Right cardiac atrium (tissue), 5 donors: ENCODE results near the gene COBL. TPM values are rescaled to one million over a fixed set of nuclear protein-coding genes. Genes with fewer than 3 reads are reported as not detected.

Experiments
- ATAC-seq, 2 donors: fragments of 200-7000 bp; cut with Tn5 transposase; one replicate each; pipeline versions ENCODE4 v1.8.0 to v1.9.1; 2020; ENCODE audit warnings: moderate library complexity in 2 of 2, mild to moderate bottlenecking in 1 of 2
- DNase-seq, 3 donors: peaks; one replicate each; pipeline ENCODE4 v3.0.0-alpha.2; 2020
- H3K27ac ChIP-seq: one replicate; pipeline ENCODE4 v1.5.1; 2013; ENCODE audit warnings: mild to moderate bottlenecking, low read length, control low read depth, moderate library complexity
- H3K27me3 ChIP-seq: one replicate; pipeline ENCODE4 v1.6.1; 2013; ENCODE audit not compliant: control insufficient read depth, insufficient read depth
- H3K4me1 ChIP-seq: one replicate; pipeline ENCODE4 v1.6.1; 2013; ENCODE audit warnings: low read length; ENCODE audit not compliant: control insufficient read depth, insufficient read depth
- H3K4me3 ChIP-seq: one replicate; pipeline ENCODE4 v1.5.1; 2013; ENCODE audit warnings: low read length, control low read depth
- H3K9me3 ChIP-seq: one replicate; pipeline ENCODE4 v1.6.1; 2013; ENCODE audit warnings: low read length; ENCODE audit not compliant: control insufficient read depth
- WGBS: extraction: QIAGEN DNeasy Blood & Tissue Kit; methylation state at CpG from one replicate; pipeline ENCODE4 v1.1.7; 2013; 5-methylcytosine and 5-hydroxymethylcytosine counted together
- intact Hi-C, 4 donors: fragments of 100-400 bp; cut with DNase I; formaldehyde crosslinking; loops; one replicate each; pipeline versions ENCODE4 v1.11.0 to v1.14.0; 2022 to 2023
- polyA plus RNA-seq: library from polyadenylated mRNA; stranded (reverse); fragments of 200-250 nt; gene quantifications from one replicate; pipeline ENCODE4 v1.2.3, GENCODE V29; 2013
- total RNA-seq, 4 donors: library from RNA; stranded (reverse); fragmentation: NEBNext Ultra II Directional; extraction: Animal tissue kit (Norgen Biotek cat#: 25700); gene quantifications; one replicate each; pipeline ENCODE4 v1.2.1, GENCODE V29; 2021
- donor health status: healthy with polysubstance abuse.
- donor health status: DM: no; HTN: yes; CAD: no.
- donor health status: DM: no; HTN: no; CAD: no.
- donor health status: DM: no; HTN: yes; CAD: no; lungs with severe emphysema.
- donor health status: DM: yes; HTN: yes; CAD: no.

Gene COBL
- total and polyA plus RNA-seq, 5 donors, result 27.0 to 56.5 (median 53.3) TPM

- Histone ChIP-seq H3K27me3 (no peaks in the 10 kb centered on the region), H3K27ac (no peak overlapping the region), H3K9me3 (no peaks in the 10 kb centered on the region), H3K4me3 (no peak overlapping the region), H3K4me1 (peaks cover 6% of the 10 kb centered on the region)
- WGBS, result 94% methylated on average over 2 of the region's 2 CpGs
- ATAC-seq, result no peak
- intact Hi-C loops, result no loop called here
- no peak for DNase-seq
Observed at GRCh38 chr7:51071427-51071826, 245.2 kb downstream of the COBL start.

- Histone ChIP-seq H3K4me3 (no peak overlapping the region), H3K4me1 (peaks cover 3% of the 10 kb centered on the region), H3K27me3 (no peaks in the 10 kb centered on the region), H3K27ac (no peak overlapping the region), H3K9me3 (no peaks in the 10 kb centered on the region)
- WGBS, result 27% methylated on average over 3 of the region's 3 CpGs
- ATAC-seq (peak; percentile 62 to 64), DNase-seq (no peak)
- intact Hi-C loops, result no loop called here
Observed at GRCh38 chr7:51070151-51070550, 246.5 kb downstream of the COBL start.

- intact Hi-C loops, result loop anchor here in 3 of 4 donors (10.0 kb wide), 4 partner anchors 275 to 605 kb away; partner anchors contain the start of gene GRB10 (in 1 of the 3)
- Histone ChIP-seq H3K9me3 (no peaks in the 10 kb centered on the region), H3K4me1 (peaks cover 3% of the 10 kb centered on the region), H3K27me3 (no peaks in the 10 kb centered on the region), H3K4me3 (no peak overlapping the region), H3K27ac (no peak overlapping the region)
- no peak for DNase-seq
- ATAC-seq, result peak; percentile 47 to 63
- WGBS, result 47% methylated on average over 5 of the region's 5 CpGs
Observed at GRCh38 chr7:51069411-51070083, 247.1 kb downstream of the COBL start.

- intact Hi-C loops, result loop anchor here in 3 of 4 donors (10.0 kb wide), 4 partner anchors 274 to 604 kb away; partner anchors contain the start of gene GRB10 (in 1 of the 3)
- peaks cover 3% of the 10 kb centered on the region for H3K4me1 ChIP-seq
- no peak for ATAC-seq
- 89% methylated on average over 4 of the region's 4 CpGs for WGBS
- no peak overlapping the region for H3K27ac ChIP-seq
- no peaks in the 10 kb centered on the region for H3K9me3 ChIP-seq
- no peak for DNase-seq
- no peak overlapping the region for H3K4me3 ChIP-seq
- H3K27me3 ChIP-seq, result no peaks in the 10 kb centered on the region
Observed at GRCh38 chr7:51068401-51068800, 248.2 kb downstream of the COBL start.

GRCh38 chr7:51067757-51068156, 248.9 kb downstream of the COBL start:
- H3K9me3 ChIP-seq, result no peaks in the 10 kb centered on the region
- DNase-seq (peak in 2 of 3 donors; percentile 71 to 82), ATAC-seq (peak; percentile 34 to 45)
- no peak overlapping the region for H3K27ac ChIP-seq
- no peak overlapping the region for H3K4me3 ChIP-seq
- 29% methylated on average over 7 of the region's 7 CpGs for WGBS
- intact Hi-C loops, result loop anchor here in 3 of 4 donors (10.0 kb wide), 4 partner anchors 273 to 603 kb away; partner anchors contain the start of gene GRB10 (in 1 of the 3)
- no peaks in the 10 kb centered on the region for H3K27me3 ChIP-seq
- H3K4me1 ChIP-seq, result peaks cover 3% of the 10 kb centered on the region

GRCh38 chr7:51067258-51067657, 249.4 kb downstream of the COBL start:
- Histone ChIP-seq H3K4me3 (no peak overlapping the region), H3K27me3 (no peaks in the 10 kb centered on the region), H3K9me3 (no peaks in the 10 kb centered on the region), H3K4me1 (peaks cover 3% of the 10 kb centered on the region), H3K27ac (no peak overlapping the region)
- DNase-seq (no peak), ATAC-seq (no peak)
- intact Hi-C loops, result loop anchor here in 3 of 4 donors (10.0 kb wide), 4 partner anchors 272 to 602 kb away; partner anchors contain the start of gene GRB10 (in 1 of the 3)

GRCh38 chr7:51066405-51066882, 250.2 kb downstream of the COBL start:
- WGBS, result 66% methylated on average over 5 of the region's 5 CpGs
- no peak overlapping the region for H3K4me3 ChIP-seq
- intact Hi-C loops, result loop anchor here in 3 of 4 donors (10.0 kb wide), 4 partner anchors 272 to 602 kb away; partner anchors contain the start of gene GRB10 (in 1 of the 3)
- ATAC-seq, result no peak
- H3K9me3 ChIP-seq, result no peaks in the 10 kb centered on the region
- DNase-seq, result no peak
- no peaks in the 10 kb centered on the region for H3K27me3 ChIP-seq
- peaks cover 3% of the 10 kb centered on the region for H3K4me1 ChIP-seq
- H3K27ac ChIP-seq, result no peak overlapping the region

- no peak overlapping the region for H3K4me3 ChIP-seq
- WGBS, result 93% methylated on average over 6 of the region's 6 CpGs
- DNase-seq, result no peak
- no peaks in the 10 kb centered on the region for H3K9me3 ChIP-seq
- ATAC-seq, result no peak
- H3K27ac ChIP-seq, result no peak overlapping the region
- peaks cover 3% of the 10 kb centered on the region for H3K4me1 ChIP-seq
- intact Hi-C loops, result loop anchor here in 3 of 4 donors (10.0 kb wide), 4 partner anchors 271 to 601 kb away; partner anchors contain the start of gene GRB10 (in 1 of the 3)
- H3K27me3 ChIP-seq, result no peaks in the 10 kb centered on the region
Observed at GRCh38 chr7:51065766-51066165, 250.8 kb downstream of the COBL start.

- WGBS, result 71% methylated on average over 3 of the region's 3 CpGs
- intact Hi-C loops, result loop anchor here in 3 of 4 donors (10.0 kb wide), 4 partner anchors 270 to 600 kb away; partner anchors contain the start of gene GRB10 (in 1 of the 3)
- Histone ChIP-seq H3K27me3 (no peaks in the 10 kb centered on the region), H3K27ac (no peak overlapping the region), H3K4me3 (no peak overlapping the region), H3K4me1 (peaks cover 3% of the 10 kb centered on the region), H3K9me3 (no peaks in the 10 kb centered on the region)
- no peak for ATAC-seq
- DNase-seq, result peak in 1 of 3 donors; percentile 64
Observed at GRCh38 chr7:51064688-51065087, 251.9 kb downstream of the COBL start.

GRCh38 chr7:51062222-51062987, 254.2 kb downstream of the COBL start:
- Histone ChIP-seq H3K9me3 (no peaks in the 10 kb centered on the region), H3K27ac (peak overlapping the region; percentile 33), H3K4me1 (peaks cover 1% of the 10 kb centered on the region), H3K27me3 (no peaks in the 10 kb centered on the region), H3K4me3 (no peak overlapping the region)
- 64% methylated on average over 13 of the region's 13 CpGs for WGBS
- ATAC-seq, result peak; percentile 54
- peak in 1 of 3 donors; percentile 56 for DNase-seq
- intact Hi-C loops, result loop anchor here in 3 of 4 donors (10.0 kb wide), 4 partner anchors 268 to 598 kb away; partner anchors contain the start of gene GRB10 (in 1 of the 3)
